Stimulated activated CD4-positive, alpha-beta T cell treated with anti-CD3 and anti-CD28 coated beads, Interleukin-2, amount 100 ng/mL, for 48 hours (primary cell): ENCODE measurements around the gene MEGF10.

ENCODE experiments used
- DNase-seq, 2 donors: peaks; one replicate each; pipeline ENCODE4 v3.0.0-alpha.2; 2020

Gene MEGF10

DNA sequence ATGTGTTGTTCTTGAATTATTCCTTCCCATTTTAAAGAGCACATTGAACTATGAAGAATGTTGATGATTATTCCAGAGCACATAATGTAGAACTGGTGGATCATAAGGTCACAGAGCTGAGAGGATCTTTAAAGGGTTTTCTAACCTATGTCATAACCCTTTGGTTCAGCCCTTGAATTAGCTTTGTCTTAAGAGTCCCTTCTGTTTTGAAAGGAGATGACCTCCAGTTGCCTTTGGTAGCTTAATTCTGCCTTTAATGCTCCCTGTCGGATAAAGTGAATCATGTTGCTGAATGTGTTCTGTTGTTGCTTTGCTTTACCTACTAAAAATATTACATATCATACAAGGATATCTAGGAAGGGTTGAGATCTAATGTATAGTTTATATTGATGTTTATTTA lies 127.8 kb downstream of the MEGF10 start:
- no peak for DNase-seq

DNA sequence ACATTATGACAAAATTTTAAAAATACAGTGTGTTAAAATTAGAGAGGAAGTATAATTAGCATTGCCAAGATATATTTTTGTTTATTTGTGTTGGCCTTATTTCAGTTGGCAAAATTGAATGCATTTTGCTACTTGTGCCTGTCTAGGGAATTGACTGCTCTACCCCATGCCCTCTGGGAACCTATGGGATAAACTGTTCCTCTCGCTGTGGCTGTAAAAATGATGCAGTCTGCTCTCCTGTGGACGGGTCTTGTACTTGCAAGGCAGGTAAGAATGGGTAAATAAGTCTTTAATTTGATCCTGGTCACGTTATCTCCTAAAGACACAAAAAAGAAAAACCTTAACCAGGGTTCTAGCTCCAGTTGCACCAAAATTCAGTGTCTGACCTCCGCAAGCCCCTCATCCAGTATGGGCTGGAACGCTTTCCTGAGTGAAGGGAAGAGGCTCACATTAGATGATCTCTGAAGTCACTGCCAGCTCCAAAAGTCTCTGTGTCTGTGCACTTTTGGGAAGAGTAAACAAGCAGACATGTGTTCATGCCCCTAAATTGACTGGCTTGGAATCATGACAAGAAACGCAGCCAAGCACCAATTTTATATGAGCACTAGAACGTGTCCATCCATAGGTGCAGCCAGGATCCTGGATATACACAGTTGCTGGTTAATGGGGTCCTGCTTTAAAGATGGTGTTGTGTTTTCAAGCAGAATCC lies 128.5 kb downstream of the MEGF10 start:
- DNase-seq: no peak

DNA sequence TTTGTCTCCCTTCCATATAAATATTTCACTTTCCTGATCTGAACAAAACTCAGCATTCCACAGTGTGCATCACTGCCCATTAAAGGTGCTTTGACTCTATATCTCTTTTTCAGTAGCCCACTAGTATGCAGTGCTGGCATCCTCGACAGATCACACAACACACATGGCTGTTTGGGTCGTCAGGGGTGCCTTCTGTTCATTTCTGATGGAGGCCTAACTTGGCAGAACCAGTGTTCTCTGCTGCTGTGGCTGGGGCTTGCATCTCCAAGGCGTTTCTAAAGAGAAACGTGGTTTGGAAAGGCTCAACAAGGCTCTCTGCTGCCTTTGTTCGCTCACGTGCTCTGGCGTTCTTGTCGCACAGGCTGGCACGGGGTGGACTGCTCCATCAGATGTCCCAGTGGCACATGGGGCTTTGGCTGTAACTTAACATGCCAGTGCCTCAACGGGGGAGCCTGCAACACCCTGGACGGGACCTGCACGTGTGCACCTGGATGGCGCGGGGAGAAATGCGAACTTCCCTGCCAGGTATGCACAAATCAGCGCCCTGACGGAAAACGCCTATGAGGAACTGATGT lies 129.2 kb downstream of the MEGF10 start:
- no peak for DNase-seq

DNA sequence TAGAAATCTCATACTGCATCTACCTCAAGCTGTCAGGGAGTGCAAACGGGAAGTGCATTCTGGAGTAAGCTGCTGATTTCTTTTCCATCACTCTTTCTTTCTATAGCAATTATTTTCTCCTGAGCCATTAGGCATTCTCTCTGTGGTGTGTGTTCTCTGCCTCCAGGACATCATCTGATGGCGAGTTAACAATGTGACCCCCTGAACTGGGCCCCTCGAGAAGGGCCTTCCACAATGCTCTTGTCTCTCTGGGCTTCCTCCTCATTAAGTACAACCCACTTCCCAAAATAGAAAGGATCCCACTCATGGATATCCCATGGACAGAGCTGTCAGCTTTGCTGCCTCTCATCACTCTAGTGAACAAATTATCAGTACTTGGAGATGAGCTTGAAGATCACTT lies 130.2 kb downstream of the MEGF10 start:
- DNase-seq: no peak

DNA sequence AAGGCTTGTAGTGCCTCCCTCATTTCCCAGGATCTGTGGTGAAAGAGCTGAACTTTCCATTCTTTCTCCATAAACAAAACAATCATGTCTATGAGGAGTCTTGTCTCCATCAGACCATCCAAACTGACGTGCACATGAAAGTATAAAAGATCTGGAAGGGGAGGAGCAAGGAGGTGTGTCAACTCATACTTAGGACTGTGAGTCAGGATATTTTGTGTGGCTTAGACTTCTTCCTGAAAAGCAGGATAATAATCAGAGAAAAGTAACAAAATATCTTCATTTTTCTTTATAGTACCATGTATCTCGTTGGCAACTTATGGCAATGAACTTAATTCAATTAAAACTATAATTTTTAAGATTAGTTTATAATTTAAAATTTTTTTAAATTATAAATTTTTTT lies 130.9 kb downstream of the MEGF10 start:
- no peak for DNase-seq

DNA sequence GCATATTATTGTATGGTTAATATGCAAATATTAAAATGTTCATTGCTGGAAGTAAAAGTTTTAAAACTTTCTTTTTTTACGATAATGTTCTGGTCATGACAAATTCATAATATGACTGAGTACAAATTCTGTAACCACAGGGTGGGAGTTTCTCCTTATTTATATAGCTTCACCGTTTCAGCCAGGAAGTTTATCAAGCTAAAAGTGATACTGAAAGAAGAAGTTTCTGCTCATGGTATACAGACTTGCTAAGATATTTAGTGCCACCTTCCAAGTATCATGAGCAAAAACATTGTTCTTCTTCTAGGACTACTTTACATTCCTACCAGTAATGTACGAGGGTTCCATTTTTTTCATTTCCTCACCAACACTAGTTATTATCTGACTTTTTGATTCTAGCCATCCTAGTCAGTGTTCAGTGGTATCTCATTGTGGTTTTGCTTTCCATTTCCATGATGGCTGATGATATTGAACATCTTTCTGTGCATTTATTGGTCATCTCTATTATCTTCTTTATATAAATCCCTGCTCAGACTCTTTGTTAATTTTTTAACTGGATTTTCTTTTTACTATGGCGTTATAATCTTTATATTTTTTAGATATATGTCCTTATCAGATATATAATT lies 132.7 kb downstream of the MEGF10 start:
- no peak for DNase-seq

DNA sequence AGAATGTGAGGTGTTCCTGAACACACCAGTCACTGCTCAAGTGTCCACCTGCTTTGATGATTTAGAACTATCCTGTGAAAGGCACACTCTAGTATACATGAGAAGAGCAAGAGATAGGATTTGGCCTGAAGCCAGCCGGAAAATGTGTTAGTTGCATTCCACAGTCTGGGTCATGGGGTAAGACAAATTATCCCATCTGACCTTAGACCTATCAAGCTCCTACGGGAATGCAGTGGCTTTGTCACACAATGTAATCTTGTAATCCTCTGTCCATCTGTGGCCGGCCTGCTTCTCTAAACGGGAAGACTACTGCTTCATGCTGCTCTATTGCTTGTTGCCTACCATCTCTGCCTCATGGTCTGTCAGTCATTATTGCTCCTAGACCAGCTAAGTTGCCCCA lies 134.4 kb downstream of the MEGF10 start:
- DNase-seq: no peak

DNA sequence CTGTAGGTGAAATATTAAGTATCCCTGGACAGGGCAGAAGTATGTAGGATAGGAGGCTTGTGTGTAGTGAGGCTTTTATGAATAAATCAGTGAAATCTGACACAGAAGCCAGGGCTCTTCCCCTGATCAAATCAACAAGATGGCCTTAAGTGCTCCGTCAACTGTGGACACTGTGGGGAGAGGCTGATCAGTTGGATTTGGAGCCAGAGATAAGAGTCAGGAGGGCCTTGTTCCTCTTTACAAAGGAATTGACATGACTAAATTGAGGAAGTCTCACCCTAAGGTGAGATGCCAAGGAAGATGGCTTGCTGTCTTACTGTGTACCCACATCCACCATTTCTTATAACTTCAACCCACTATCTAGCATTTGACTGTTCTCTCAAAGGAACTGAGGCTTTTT lies 135.3 kb downstream of the MEGF10 start:
- no peak for DNase-seq

DNA sequence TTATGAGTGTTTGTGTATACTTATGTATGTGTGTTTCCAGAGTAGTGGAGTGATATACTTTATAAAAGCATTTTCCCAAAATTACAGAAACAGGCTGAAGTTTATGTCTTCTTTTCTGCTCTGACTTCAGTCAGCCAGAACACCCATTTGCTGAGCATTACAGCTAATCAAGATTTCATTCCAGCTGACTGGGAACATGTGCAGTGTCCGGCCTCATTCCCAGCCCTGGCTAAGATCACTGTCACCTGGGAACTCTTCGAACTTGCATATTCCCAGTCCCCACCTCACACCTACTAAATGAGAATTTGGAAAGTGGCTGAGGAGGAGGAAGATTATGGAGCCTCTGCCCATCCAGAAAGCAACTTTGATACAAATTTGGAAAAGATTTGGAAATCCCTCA lies 136.1 kb downstream of the MEGF10 start:
- no peak for DNase-seq

DNA sequence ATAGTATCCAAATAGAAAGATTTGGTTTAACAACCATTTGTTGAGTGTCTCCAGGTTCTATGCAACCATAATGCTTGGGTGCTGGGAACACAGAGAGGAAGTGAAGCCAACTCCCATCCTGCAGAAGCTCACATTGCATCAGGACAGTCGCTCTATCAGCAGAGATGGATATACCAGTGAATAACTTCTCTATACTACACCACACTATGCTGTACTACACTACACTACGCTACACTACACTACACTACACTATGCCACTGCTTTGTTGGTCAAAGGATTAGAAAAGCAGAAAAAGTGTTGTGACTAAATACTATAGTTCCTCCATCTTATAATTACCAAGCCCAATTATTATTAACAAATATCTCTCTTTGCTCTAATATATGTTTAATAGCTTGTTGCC lies 137.7 kb downstream of the MEGF10 start:
- DNase-seq: no peak

DNA sequence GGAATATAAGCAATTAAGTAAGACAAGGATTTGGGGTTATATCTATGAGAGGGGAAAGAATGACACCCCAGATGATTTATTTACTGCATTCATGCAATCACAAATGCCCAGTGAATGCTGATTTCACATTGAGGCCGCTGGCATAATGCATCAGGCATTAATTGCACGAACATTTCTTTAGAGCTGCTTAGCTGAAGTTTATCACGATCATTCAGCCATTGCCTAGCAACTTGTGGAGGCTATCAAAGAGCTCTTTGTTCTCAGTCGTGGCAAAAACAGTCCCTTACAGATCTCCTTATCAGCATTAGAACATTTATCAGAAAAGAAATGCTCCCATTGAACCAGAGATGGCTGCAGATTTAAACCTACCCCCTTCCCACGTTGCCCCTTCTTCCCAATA lies 138.2 kb downstream of the MEGF10 start:
- DNase-seq: no peak

DNA sequence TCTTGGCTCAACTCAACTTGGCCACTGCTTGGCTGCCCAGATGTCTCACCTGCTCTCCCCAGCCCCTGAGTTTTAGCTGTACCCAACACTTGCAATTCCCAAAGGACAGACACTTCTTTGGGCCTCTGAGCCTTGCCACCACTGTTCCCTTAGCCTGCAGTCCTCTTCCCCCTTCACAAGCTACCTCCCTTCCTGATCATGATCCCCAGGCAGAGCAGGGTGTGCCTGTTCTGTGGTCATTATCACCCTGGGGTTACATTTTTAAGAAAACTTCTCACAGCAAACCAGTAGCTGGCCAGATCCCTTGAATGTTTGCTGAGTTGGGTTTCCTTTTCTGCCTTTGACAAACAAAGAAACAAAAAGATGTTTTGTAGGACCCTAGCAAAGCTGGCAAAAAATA lies 139.3 kb downstream of the MEGF10 start:
- no peak for DNase-seq

DNA sequence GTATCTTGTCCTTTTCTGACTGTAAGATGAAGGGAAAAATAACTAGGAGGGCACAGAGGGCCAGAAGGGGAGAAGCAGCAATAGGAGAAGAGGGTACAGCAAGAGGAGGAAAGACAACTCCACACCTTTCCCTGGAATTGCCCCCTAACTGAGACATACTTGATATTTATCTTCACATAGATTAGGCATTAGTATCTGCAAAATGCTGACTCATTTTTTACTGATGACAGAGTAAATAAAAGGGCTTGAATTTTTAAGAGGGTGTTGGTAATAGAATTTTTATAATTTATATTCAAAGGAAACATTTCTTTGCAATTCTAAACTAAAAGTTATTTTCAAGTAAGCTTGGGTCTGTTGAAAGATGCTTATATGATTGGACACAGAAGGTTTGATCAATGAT lies 140.0 kb downstream of the MEGF10 start:
- DNase-seq: no peak

DNA sequence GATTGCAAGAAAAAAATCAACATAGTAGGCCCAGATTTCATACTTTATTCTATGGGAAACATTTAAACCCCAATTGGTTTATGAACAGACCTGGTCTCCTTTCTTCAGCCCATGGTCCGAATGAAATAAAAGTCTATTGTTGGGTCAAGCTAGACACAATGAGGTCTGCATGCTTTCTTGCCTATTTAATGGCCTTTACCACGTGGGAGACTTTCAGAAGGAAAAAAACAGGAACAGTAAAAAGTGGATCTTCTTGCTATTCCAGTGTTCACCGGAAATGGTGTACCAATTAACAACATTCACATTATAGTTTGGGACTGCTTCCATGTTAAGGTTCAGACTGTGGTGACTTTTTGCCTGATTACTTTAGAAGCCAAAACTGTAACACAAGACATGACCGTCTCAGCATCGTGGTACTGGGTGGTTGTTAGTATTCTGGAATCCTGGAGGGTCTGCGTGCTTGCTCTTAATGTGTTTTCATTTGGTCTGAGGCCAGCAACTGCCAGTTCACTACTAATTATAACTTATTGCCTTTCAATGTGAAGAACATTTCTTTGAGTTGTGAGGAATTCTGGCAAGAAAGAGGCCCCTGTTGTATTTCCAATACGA lies 141.5 kb downstream of the MEGF10 start:
- no peak for DNase-seq

DNA sequence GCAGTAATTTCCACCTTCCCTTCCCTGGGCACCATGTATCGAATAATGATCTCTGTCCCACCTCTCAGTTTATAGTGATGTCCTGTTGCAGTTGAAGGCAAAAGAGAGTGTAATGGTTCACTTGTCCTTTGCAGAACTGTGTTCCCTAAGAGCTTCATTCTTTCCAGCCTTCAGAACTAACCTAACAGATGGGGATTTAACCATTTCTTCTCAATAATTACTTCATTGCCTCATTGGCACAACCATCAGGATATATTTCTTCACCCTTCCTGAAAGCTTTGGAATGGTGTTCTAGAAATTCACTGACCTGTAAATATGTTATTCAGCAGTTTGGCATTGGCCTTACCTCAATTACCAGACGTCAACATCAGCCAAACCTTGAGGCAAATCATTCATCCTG lies 142.9 kb downstream of the MEGF10 start:
- no peak for DNase-seq

DNA sequence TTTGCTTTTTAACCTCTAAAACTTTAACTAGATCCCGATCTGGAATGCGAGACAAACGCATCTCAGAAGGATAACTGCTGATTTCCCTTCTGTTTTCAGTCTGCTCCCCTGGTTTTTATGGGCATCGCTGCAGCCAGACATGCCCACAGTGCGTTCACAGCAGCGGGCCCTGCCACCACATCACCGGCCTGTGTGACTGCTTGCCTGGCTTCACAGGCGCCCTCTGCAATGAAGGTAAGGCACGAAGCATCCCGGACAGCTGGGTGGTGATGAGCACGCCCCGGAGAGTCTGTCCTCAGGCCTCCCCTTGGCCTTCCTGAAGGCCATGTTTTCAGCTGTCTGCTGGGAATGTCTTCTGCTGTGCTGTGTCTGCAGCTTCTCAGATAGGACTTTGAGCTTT lies 144.0 kb downstream of the MEGF10 start:
- DNase-seq: no peak

DNA sequence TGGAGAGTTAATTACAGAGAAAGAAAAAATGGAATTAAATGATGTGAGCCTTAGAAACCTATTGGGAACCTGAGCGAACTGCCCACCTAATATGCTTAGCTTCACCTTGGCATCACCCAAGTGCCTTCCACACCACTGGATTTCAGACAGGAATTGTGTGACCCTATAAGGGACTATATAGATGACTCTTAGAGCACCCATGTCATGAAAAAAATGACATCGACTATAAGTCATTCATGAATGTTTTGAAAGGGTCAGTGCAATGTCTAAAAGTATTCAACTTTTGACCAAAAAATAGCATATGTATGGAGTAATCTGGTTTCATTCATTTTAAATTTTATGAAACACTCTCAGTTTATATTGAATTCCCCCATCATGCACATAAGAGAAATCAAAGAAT lies 145.2 kb downstream of the MEGF10 start:
- no peak for DNase-seq

DNA sequence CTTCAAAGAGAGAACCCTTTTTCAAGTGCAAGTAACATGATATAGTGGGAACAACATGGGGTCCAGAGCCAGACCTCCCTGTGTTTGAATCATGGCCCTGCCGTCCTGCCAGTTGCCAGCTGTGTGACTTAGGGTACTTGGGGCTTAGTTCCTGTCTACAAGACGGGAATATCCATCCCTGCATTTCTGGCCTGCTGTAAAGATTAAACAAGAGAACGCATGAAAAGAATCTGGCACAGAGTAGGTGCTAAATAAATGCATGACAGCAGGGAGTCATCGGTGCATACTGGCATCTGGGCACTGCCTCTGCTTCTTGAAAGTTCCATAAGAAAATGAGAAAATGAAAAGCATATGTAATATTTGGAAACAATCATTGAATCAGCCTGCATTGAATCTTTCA lies 149.0 kb downstream of the MEGF10 start:
- no peak for DNase-seq

DNA sequence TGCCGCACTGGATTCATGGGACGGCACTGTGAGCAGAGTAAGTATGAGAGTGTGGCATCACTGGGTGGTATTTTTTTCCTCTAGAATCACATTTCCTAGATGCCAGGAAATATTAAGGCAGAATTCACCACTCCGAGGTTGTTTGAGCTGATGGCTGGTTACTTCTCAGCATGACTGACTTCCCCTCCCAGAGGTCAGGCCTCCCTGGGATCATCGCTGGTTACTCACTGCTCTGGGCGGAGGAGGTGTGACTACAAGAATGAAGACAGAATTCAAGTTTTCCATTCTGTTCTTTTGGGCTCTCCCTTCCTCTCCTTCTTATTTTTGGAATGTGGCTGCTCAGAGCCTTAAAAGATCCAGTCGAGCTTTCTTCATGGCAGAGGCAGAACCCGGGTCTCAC lies 150.2 kb downstream of the MEGF10 start:
- no peak for DNase-seq

DNA sequence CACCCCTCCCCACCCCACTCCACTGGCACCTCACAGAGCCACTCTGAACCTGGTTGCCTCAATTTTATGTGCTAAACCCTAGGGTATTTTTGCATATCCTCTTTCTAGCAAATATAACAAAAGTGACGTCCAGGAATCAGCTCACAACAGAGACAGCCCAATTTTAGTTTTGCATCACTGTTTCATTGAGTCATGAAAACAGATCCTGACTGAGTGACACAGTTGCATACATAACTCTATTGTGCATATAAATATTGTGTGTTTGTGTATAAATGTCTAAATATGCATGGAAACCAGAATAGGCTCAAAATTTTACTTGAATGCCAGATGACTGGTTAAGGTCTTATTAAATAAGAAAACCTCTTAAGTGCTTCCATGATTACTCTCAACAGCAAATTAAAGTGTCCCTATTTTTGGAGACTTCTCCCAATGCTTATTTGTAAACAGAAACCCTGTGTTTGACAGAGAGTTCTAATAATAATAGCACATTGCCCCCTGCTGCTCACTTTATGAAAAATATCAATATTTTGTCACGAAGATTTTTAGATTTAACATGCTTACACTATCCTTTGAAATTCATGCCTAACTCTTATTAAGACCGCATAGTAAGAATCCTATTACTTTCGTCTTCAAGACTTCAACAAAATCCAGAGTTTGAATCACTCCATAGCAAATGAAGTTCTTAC lies 151.3 kb downstream of the MEGF10 start:
- no peak for DNase-seq

DNA sequence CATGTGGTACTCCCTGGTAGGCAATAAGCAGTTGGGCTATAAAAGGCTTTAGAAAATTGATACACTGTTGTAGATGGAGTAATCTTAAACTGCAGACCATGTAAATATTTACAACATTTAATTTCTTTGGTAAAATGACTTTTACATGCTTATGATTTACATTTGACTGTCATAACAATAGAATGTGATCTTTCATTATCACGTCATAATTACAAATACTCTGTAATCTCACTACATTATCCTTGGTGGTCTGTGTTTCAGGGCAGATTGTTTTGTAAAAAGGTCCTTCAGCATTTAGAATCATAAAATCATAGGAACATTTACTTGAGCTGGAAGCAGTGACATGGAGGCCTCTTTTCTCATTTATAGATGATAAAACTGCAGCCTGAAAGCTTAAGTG lies 153.6 kb downstream of the MEGF10 start:
- no peak for DNase-seq

DNA sequence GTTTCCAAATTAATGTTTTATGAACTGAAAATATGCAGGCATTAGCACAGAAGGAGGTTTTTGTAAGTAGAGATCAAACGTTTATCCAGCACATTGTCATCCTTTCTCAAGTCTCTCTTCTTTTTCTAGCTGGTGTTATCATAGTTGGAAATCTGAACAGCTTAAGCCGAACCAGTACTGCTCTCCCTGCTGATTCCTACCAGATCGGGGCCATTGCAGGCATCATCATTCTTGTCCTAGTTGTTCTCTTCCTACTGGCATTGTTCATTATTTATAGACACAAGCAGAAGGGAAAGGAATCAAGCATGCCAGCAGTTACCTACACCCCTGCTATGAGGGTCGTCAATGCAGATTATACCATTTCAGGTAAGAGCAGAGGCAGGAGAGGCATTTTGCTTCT lies 154.7 kb downstream of the MEGF10 start:
- no peak for DNase-seq

DNA sequence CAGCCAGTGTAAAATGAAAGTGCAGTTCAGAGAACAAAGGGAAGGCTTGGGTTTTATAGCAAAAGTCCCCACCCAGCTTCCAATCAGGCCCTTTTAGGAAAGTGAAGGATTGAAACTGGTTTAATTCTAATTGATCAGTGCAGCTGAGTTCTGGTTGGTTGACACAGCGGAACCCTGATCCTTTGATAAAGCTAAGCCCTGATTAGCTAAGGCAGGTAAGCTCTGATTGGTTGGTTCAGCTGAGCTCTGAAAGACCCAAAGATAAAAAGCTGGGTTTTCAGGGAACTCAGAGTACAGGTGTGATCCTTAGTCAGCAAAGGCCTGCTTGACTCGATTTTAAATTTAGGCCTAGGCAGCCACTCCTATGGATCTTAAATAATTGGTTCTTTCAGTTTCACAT lies 156.0 kb downstream of the MEGF10 start:
- DNase-seq: no peak

DNA sequence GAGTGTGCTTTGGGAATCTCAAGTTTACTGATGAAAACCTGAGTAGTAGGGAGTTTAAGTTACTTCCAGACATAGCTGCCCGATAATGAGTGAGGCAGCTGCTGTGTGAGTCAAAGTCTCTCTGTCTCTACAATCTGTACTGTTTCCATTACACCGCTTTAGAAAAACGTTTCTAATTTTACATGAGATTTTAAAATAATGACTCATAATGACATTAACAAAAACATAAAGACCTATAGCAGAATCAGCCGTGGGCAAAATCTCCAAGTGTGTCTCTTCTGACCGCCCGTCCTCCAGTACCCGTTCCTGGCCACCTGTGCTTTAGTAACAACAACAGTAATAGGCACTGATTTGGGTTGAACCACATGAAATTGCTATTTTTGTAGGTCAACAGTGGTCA lies 157.2 kb downstream of the MEGF10 start:
- DNase-seq: no peak
